ENCODE data around the gene CCDC3.

DNA sequence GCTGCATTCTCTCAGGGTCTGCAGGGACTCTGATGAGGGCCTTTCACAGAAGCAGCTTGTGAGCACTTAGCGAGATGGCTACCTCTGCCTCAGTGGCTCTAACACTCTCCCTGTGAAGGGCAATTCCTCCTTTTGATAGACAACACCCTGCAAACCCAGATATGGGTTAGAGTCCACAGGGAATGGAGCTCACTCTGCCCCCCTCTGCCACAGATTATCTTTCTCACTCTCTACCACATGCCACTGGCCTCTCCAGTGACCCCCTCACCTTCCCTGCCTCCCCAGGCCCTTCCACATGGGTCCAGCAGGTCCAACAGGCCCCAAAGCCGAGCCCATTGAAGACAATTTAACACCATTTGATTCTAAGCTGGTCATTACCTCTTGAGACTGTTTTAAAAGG, 72.1 kb downstream of the CCDC3 start:
- TF ChIP-seq RAD21 (conservative IDR thresholded peaks at IDR 0.05): no peak
- TF ChIP-seq, protein P1, sequence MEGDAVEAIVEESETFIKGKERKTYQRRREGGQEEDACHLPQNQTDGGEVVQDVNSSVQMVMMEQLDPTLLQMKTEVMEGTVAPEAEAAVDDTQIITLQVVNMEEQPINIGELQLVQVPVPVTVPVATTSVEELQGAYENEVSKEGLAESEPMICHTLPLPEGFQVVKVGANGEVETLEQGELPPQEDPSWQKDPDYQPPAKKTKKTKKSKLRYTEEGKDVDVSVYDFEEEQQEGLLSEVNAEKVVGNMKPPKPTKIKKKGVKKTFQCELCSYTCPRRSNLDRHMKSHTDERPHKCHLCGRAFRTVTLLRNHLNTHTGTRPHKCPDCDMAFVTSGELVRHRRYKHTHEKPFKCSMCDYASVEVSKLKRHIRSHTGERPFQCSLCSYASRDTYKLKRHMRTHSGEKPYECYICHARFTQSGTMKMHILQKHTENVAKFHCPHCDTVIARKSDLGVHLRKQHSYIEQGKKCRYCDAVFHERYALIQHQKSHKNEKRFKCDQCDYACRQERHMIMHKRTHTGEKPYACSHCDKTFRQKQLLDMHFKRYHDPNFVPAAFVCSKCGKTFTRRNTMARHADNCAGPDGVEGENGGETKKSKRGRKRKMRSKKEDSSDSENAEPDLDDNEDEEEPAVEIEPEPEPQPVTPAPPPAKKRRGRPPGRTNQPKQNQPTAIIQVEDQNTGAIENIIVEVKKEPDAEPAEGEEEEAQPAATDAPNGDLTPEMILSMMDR (IDR thresholded peaks at IDR 0.05; ENCODE audit: poor library complexity, severe bottlenecking): no peak
- no peak for TF ChIP-seq EZH2 (IDR thresholded peaks at IDR 0.05; ENCODE audit: borderline replicate concordance, insufficient read depth, low read length, poor library complexity, severe bottlenecking)
- TF ChIP-seq, protein P2, sequence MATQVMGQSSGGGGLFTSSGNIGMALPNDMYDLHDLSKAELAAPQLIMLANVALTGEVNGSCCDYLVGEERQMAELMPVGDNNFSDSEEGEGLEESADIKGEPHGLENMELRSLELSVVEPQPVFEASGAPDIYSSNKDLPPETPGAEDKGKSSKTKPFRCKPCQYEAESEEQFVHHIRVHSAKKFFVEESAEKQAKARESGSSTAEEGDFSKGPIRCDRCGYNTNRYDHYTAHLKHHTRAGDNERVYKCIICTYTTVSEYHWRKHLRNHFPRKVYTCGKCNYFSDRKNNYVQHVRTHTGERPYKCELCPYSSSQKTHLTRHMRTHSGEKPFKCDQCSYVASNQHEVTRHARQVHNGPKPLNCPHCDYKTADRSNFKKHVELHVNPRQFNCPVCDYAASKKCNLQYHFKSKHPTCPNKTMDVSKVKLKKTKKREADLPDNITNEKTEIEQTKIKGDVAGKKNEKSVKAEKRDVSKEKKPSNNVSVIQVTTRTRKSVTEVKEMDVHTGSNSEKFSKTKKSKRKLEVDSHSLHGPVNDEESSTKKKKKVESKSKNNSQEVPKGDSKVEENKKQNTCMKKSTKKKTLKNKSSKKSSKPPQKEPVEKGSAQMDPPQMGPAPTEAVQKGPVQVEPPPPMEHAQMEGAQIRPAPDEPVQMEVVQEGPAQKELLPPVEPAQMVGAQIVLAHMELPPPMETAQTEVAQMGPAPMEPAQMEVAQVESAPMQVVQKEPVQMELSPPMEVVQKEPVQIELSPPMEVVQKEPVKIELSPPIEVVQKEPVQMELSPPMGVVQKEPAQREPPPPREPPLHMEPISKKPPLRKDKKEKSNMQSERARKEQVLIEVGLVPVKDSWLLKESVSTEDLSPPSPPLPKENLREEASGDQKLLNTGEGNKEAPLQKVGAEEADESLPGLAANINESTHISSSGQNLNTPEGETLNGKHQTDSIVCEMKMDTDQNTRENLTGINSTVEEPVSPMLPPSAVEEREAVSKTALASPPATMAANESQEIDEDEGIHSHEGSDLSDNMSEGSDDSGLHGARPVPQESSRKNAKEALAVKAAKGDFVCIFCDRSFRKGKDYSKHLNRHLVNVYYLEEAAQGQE (IDR thresholded peaks at IDR 0.05; ENCODE audit: borderline replicate concordance): no peak

Measured in neural cell (in vitro differentiated cells).